GM21825 (cell line): ENCODE data around the gene HGFAC.
"Not testable (repeated sequence)": the region's sequence is repeated elsewhere in the genome, so short reads cannot be mapped to it uniquely, and the experiment has no call there.

ENCODE experiments used
- ATAC-seq: cut with Tn5 transposase; IDR thresholded peaks from one replicate; pipeline ENCODE4 v1.9.1; 2021; ENCODE audit warnings: mild to moderate bottlenecking, moderate library complexity; ENCODE audit not compliant: unreplicated experiment

Gene HGFAC

GRCh38 chr4:3410401-3411135, 31.2 kb upstream of the HGFAC start:
- ATAC-seq = no peak

GRCh38 chr4:3411190-3411589, 30.6 kb upstream of the HGFAC start:
- ATAC-seq = not testable (repeated sequence)

GRCh38 chr4:3411676-3412075, 30.1 kb upstream of the HGFAC start:
- no peak for ATAC-seq

- no peak for ATAC-seq
These were observed 29.3 kb upstream of the HGFAC start for GRCh38 chr4:3412257-3413020.

GRCh38 chr4:3413217-3413671, 28.5 kb upstream of the HGFAC start:
- ATAC-seq = no peak

GRCh38 chr4:3413675-3414420, 27.9 kb upstream of the HGFAC start:
- no peak for ATAC-seq

GRCh38 chr4:3414421-3415279, 27.1 kb upstream of the HGFAC start:
- no peak for ATAC-seq

- ATAC-seq = no peak
These were observed 26.2 kb upstream of the HGFAC start for GRCh38 chr4:3415471-3416141.

GRCh38 chr4:3416270-3416669, 25.5 kb upstream of the HGFAC start:
- no peak for ATAC-seq

- ATAC-seq = no peak
These were observed 24.9 kb upstream of the HGFAC start for GRCh38 chr4:3416821-3417221.

- ATAC-seq = no peak
These were observed 24.3 kb upstream of the HGFAC start for GRCh38 chr4:3417448-3417847.

- no peak for ATAC-seq
These were observed 23.6 kb upstream of the HGFAC start for GRCh38 chr4:3418029-3418762.

- no peak for ATAC-seq
These were observed 21.7 kb upstream of the HGFAC start for GRCh38 chr4:3419836-3420605.

- no peak for ATAC-seq
These were observed 21.2 kb upstream of the HGFAC start for GRCh38 chr4:3420606-3420955.

- ATAC-seq = no peak
These were observed 20.8 kb upstream of the HGFAC start for GRCh38 chr4:3420956-3421355.

GRCh38 chr4:3421470-3421869, 20.3 kb upstream of the HGFAC start:
- no peak for ATAC-seq

- ATAC-seq = no peak
These were observed 19.4 kb upstream of the HGFAC start for GRCh38 chr4:3422241-3422801.

- no peak for ATAC-seq
These were observed 18.9 kb upstream of the HGFAC start for GRCh38 chr4:3422808-3423297.
